Transverse colon (tissue), 4 donors: ENCODE results near the gene FOXP1. TPM values are rescaled to one million over a fixed set of nuclear protein-coding genes. Genes with fewer than 3 reads are reported as not detected.

ENCODE experiments used
- DNase-seq: peaks from one replicate; pipeline ENCODE4 v3.0.0-alpha.2; 2019
- H3K27ac ChIP-seq, 4 donors: fragments of 200-600 bp; sonication (generic); 2 replicates each; pipeline ENCODE4 v1.5.1; 2016 to 2018; ENCODE audit warnings: inconsistent platforms in 4 of 4
- H3K27me3 ChIP-seq: fragments of 200-600 bp; sonication (generic); 2 replicates; pipeline ENCODE4 v1.5.1; 2017; ENCODE audit warnings: inconsistent platforms
- H3K36me3 ChIP-seq, 4 donors: fragments of 200-600 bp; sonication (generic); 2 replicates each; pipeline ENCODE4 v1.5.1; 2017 to 2019; ENCODE audit warnings: inconsistent platforms in 4 of 4
- H3K4me1 ChIP-seq, 4 donors: fragments of 200-600 bp; sonication (generic); 2 replicates each; pipeline ENCODE4 v1.5.1; 2017 to 2020; ENCODE audit warnings: inconsistent platforms in 4 of 4
- H3K4me3 ChIP-seq, 4 donors: fragments of 200-600 bp; sonication (generic); 1 replicate in 1 of 4; 2 replicates in 3 of 4; pipeline versions ENCODE4 v1.5.1 to v1.6.1; 2017 to 2019; ENCODE audit warnings: inconsistent platforms in 4 of 4
- H3K9me3 ChIP-seq, 2 donors: fragments of 200-600 bp; sonication (generic); 2 replicates each; pipeline ENCODE4 v1.5.1; 2017 to 2019; ENCODE audit warnings: inconsistent platforms in 2 of 2
- EP300 ChIP-seq: sonication (generic); formaldehyde crosslinking; IDR thresholded peaks from one replicate; pipeline ENCODE4 v1.6.1; 2017; ENCODE audit warnings: antibody characterized with exemption, low read depth
- POLR2A ChIP-seq: fragments of 450-650 bp; IDR thresholded peaks from one replicate; pipeline ENCODE4 v1.6.1; 2016; ENCODE audit warnings: antibody characterized with exemption, mild to moderate bottlenecking, moderate library complexity
- POLR2AphosphoS5 ChIP-seq, 3 donors: sonication (generic); formaldehyde crosslinking; IDR thresholded peaks; one replicate each; pipeline ENCODE4 v1.6.1; 2016; ENCODE audit warnings: antibody characterized with exemption in 3 of 3
- WGBS, 2 donors: methylation state at CpG; one replicate each; pipeline ENCODE4 v1.1.5; 2018; ENCODE audit warnings: low coverage in 1 of 2; 5-methylcytosine and 5-hydroxymethylcytosine counted together
- in situ Hi-C, 4 donors: fragments of 200-750 bp; cut with MboI; loops; one replicate each; pipeline versions ENCODE4 v1.15.0 to v1.15.1; 2017; ENCODE audit warnings: low sequenced_read_pairs in 3 of 4, low pct_ligation_motif_present in 1 of 4, low pct_unique_long_range_greater_than_20kb in 1 of 4
- intact Hi-C: fragments of 100-400 bp; cut with DNase I; formaldehyde crosslinking; loops from one replicate; pipeline ENCODE4 v1.15.1; 2023; ENCODE audit warnings: low total_unique reads
- total RNA-seq, 4 donors: library from RNA; depleted of rRNA; stranded (reverse); fragments of >200 nt; gene quantifications; one replicate each; pipeline ENCODE4 v1.1.0, GENCODE V29; 2016
- TF ChIP-seq, protein P1 (sequence below), 5 experiments: fragments of 200-600 bp in 3 of 5; fragments of 450-650 bp in 2 of 5; sonication (generic) in 3 of 5; IDR thresholded peaks; 1 replicate in 2 of 5; 2 replicates in 3 of 5; pipeline ENCODE4 v1.5.1; 2016 to 2017; ENCODE audit warnings: antibody characterized with exemption in 5 of 5, inconsistent platforms in 3 of 5, mild to moderate bottlenecking in 2 of 5, moderate library complexity in 1 of 5

FOXP1 gene
- total RNA-seq, 4 donors from 2014 or later = 102 to 260 (median 150) TPM

DNA sequence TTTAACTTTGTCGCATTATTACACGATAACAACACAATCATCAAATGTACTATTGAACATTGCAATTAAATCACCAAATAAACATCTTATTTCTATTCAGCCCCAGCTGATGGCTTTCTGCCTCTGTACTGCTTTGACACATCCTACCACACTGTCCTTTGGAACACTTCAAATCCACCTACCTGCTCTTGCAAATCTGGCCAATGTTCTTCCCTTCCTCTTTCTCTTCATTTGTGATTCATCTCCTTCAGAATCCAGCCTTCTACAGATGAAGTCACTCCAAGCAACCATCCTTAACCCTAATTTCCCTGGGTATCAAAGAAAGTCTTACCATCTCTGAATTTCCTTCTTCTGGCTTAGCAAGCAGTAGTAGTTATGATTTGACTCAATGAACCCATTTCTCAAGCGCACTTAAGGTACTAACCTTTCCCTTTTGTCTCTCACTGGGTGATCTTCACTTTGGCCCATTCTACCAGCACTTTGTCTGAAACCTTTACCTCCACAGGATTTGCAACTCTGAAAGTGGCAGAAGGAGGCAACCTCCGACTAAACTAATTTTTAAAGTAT is 502.9 kb downstream of the FOXP1 start:
- Histone ChIP-seq H3K27me3 (no peaks in the 10 kb centered on the region), H3K27ac (no peak overlapping the region), H3K4me3 (no peak overlapping the region), H3K4me1 (peaks cover 29 to 56% (median 35%) of the 10 kb centered on the region in 4 donors), H3K9me3 (no peaks in the 10 kb centered on the region), H3K36me3 (no peaks in the 10 kb centered on the region)
- DNase-seq = no peak
- in situ Hi-C loops = no loop called here
- intact Hi-C loops = no loop called here
- TF ChIP-seq, protein P1, sequence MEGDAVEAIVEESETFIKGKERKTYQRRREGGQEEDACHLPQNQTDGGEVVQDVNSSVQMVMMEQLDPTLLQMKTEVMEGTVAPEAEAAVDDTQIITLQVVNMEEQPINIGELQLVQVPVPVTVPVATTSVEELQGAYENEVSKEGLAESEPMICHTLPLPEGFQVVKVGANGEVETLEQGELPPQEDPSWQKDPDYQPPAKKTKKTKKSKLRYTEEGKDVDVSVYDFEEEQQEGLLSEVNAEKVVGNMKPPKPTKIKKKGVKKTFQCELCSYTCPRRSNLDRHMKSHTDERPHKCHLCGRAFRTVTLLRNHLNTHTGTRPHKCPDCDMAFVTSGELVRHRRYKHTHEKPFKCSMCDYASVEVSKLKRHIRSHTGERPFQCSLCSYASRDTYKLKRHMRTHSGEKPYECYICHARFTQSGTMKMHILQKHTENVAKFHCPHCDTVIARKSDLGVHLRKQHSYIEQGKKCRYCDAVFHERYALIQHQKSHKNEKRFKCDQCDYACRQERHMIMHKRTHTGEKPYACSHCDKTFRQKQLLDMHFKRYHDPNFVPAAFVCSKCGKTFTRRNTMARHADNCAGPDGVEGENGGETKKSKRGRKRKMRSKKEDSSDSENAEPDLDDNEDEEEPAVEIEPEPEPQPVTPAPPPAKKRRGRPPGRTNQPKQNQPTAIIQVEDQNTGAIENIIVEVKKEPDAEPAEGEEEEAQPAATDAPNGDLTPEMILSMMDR (IDR thresholded peaks at IDR 0.05) = no peak
- TF ChIP-seq EP300 = no peak
- no peak for TF ChIP-seq POLR2A
- no peak for TF ChIP-seq POLR2AphosphoS5 (IDR thresholded peaks at IDR 0.05)
- WGBS, 2 donors = 64 to 68% methylated on average over 4 of the region's 4 CpGs

DNA sequence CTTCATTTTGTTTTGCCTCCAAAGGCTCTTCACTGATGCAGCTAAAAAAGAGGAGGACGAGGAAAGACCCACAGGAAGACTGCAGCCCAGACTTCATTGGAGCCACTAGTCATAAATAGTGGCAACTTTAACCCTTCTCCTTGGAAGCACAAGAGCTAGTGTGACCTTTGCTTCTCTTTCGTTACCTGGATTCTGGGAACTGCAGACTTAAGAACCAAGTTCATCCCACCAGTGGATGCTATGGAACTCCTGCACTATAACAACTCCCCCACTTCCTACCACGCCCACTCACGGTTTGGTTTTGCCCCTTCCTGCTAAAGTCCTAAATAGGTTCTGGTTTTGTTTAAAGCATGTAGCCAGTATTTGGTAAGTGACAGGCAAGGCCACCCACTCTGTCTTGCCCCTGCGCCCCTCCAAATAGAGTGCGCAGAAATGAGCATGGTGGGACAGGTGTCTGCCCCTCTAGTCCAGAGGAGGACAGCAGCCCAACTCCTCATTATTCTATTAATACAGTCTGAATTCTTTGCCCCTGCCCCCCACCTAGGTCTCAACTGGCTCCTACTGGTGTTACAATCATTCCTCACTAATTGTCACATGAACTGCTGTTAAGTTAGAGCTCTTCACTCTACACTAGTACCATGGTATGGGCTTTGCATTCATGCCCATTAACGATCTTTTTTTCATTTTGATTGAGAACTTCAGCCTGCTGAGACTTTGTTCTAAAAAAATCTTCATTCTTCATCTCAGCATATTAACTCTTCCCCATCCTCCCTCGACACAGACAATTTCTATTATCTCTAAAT is 504.6 kb downstream of the FOXP1 start:
- no peak for TF ChIP-seq EP300
- no peak for TF ChIP-seq POLR2A
- TF ChIP-seq, protein P1 (IDR thresholded peaks at IDR 0.05) = no peak
- TF ChIP-seq POLR2AphosphoS5 (IDR thresholded peaks at IDR 0.05) = no peak
- 61 to 75% methylated on average over 4 to 8 of the region's 8 CpGs for WGBS, 2 donors
- Histone ChIP-seq H3K27me3 (no peaks in the 10 kb centered on the region), H3K4me1 (peaks cover 29 to 56% (median 35%) of the 10 kb centered on the region in 4 donors), H3K9me3 (no peaks in the 10 kb centered on the region), H3K27ac (peak overlapping the region; percentile 9 to 51 (median 31)), H3K36me3 (no peaks in the 10 kb centered on the region), H3K4me3 (no peak overlapping the region)
- intact Hi-C loops = no loop called here
- in situ Hi-C loops = loop anchor here in 1 of 4 donors (10.0 kb wide), 1 partner anchor 74 kb away; no protein-coding TSS in a partner anchor
- no peak for DNase-seq

DNA sequence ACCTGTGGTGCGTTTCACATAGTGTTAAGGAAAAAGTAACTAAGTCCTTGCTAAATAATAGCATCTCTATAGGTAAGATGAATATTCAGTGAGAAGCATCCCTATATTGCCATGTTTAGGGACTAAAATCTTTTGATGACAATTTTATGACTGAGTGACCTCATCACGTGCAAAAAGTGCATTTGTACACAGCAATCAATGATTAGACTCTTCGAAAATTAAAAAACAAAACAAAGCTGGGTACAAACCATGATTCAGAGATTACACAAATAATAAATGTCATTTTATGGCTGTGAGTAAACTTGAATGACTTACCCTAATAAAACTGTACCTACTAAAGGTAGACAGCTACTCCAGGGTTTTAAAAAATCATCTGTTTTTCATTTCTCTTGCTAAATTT is 505.3 kb downstream of the FOXP1 start:
- in situ Hi-C loops (loop anchor here in 1 of 4 donors (10.0 kb wide), 1 partner anchor 73 kb away; no protein-coding TSS in a partner anchor), intact Hi-C loops (no loop called here)
- Histone ChIP-seq H3K4me3 (no peak overlapping the region), H3K27me3 (no peaks in the 10 kb centered on the region), H3K9me3 (no peaks in the 10 kb centered on the region), H3K4me1 (peaks cover 29 to 58% (median 35%) of the 10 kb centered on the region in 4 donors), H3K27ac (peak overlapping the region in 3 of 4 donors; percentile 23 to 51 (median 39)), H3K36me3 (no peaks in the 10 kb centered on the region)
- TF ChIP-seq, protein P1 (IDR thresholded peaks at IDR 0.05) = no peak
- TF ChIP-seq POLR2A = no peak
- TF ChIP-seq EP300 = no peak
- TF ChIP-seq POLR2AphosphoS5 (IDR thresholded peaks at IDR 0.05) = no peak
- DNase-seq = no peak
- 51 to 60% methylated on average over 2 to 3 of the region's 3 CpGs for whole genome bisulfite sequencing, 2 donors

DNA sequence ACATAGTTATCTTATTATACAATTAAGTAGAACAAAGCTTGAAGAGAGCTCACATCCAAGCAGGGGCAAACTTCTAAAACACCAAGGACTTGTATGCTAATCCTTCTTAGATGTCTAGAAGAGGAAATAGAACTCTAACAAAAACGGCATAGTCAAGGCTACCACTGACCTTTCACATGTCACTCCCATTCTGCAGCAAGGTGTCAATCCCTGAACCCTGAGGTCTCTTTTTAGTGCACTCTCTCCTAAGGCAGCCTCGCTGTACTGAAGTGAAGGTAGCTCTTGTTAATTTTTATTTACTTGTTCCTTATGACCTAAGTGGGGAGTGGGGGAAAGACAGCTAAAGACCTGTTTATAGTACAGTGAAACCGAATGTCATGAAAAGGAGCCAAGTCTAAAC is 506.5 kb downstream of the FOXP1 start:
- H3K4me1 ChIP-seq = peaks cover 29 to 68% (median 35%) of the 10 kb centered on the region in 4 donors
- no peak for DNase-seq
- intact Hi-C loops = no loop called here
- H3K9me3 ChIP-seq = no peaks in the 10 kb centered on the region
- no peaks in the 10 kb centered on the region for H3K36me3 ChIP-seq
- in situ Hi-C loops = loop anchor here in 1 of 4 donors (10.0 kb wide), 1 partner anchor 72 kb away; no protein-coding TSS in a partner anchor
- peak overlapping the region; percentile 6 to 48 (median 28) for H3K27ac ChIP-seq
- 28 to 30% methylated on average over 3 of the region's 3 CpGs for WGBS, 2 donors
- H3K4me3 ChIP-seq = no peak overlapping the region
- no peaks in the 10 kb centered on the region for H3K27me3 ChIP-seq
- no peak for TF ChIP-seq POLR2A
- no peak for TF ChIP-seq EP300
- TF ChIP-seq, protein P1 (IDR thresholded peaks at IDR 0.05) = no peak
- TF ChIP-seq POLR2AphosphoS5 (IDR thresholded peaks at IDR 0.05) = no peak
